HG02938 (cell line): ENCODE measurements around the gene ARHGAP10.

Source experiments
- ATAC-seq: cut with Tn5 transposase; IDR thresholded peaks from one replicate; pipeline ENCODE4 v1.9.1; 2021; ENCODE audit warnings: mild to moderate bottlenecking, moderate library complexity; ENCODE audit not compliant: unreplicated experiment

ARHGAP10 gene

GRCh38 chr4:147823130-147823529, 91.2 kb downstream of the ARHGAP10 start:
- ATAC-seq, result no peak

- ATAC-seq, result no peak
Observed at GRCh38 chr4:147824316-147824715, 92.4 kb downstream of the ARHGAP10 start.

DNA sequence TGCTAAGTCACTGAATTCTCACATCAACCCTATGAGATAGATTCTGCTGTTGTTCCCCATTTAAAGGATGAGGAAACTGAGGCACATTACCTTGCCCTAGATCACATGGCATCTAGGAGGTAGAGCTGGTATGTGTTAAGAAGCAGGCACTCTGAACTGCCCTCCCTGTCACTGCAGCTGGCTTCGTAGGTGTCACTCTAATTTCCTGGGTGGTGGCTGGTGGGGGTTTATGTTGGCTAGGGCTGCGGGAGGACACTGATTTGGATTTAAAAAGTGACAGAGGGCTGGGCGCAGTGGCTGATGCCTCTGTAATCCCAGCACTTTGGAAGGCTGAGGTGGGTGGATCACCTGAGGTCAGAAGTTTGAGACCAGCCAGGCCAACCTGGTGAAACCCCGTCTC, 93.0 kb downstream of the ARHGAP10 start:
- ATAC-seq, result no peak

DNA sequence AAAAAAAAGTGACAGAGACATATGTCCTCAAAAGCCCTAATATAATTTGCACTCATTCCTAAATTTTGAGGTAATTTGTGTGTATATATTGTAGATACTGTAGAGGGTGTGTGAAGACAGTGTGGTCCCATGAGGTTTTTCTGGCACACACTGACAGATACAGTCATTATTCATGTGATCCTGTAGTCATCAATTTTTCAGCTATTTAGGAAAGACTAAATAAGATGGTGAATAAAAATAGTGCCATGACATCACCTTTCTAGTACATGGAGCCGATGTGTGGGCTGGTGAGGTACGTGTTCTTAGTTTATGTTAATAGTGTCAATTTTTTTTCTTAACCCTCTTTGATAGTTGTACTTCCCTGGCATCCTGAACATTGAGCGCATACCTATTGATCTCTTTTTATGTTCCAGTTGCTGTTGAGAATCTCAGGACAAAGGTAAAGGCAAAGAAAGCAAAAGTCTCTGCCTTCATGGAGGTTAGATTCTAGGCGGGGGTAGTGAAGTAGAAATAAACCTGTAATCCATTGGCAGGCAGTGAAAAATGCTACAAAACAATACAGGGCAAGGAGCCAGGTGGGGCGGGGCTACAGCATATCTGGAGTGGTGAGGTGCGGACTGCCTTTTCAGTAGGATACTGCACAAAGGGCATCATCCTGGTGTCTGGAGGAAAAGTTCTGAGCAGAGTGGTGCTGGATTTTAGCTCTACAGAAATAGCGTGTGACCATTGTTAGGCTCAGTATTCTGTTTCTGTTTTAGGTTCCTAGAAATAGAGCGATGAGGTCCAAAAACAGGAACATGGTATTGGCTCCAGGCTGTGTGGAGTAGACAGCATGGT, 93.8 kb downstream of the ARHGAP10 start:
- ATAC-seq, result no peak

- ATAC-seq, result no peak
Observed at GRCh38 chr4:147826288-147826646, 94.4 kb downstream of the ARHGAP10 start.

GRCh38 chr4:147828331-147828905, 96.5 kb downstream of the ARHGAP10 start:
- ATAC-seq, result no peak

- ATAC-seq, result no peak
Observed at GRCh38 chr4:147829401-147830101, 97.7 kb downstream of the ARHGAP10 start.

- ATAC-seq, result no peak
Observed at GRCh38 chr4:147830102-147830463, 98.2 kb downstream of the ARHGAP10 start.

- ATAC-seq, result no peak
Observed at GRCh38 chr4:147830987-147831386, 99.1 kb downstream of the ARHGAP10 start.

GRCh38 chr4:147831551-147832171, 99.8 kb downstream of the ARHGAP10 start:
- no peak for ATAC-seq

- no peak for ATAC-seq
Observed at GRCh38 chr4:147833254-147833653, 101.4 kb downstream of the ARHGAP10 start.

GRCh38 chr4:147833741-147834140, 101.9 kb downstream of the ARHGAP10 start:
- ATAC-seq, result no peak

GRCh38 chr4:147834480-147834879, 102.6 kb downstream of the ARHGAP10 start:
- no peak for ATAC-seq

- ATAC-seq, result no peak
Observed at GRCh38 chr4:147836807-147837206, 104.9 kb downstream of the ARHGAP10 start.

GRCh38 chr4:147837435-147837834, 105.5 kb downstream of the ARHGAP10 start:
- no peak for ATAC-seq

DNA sequence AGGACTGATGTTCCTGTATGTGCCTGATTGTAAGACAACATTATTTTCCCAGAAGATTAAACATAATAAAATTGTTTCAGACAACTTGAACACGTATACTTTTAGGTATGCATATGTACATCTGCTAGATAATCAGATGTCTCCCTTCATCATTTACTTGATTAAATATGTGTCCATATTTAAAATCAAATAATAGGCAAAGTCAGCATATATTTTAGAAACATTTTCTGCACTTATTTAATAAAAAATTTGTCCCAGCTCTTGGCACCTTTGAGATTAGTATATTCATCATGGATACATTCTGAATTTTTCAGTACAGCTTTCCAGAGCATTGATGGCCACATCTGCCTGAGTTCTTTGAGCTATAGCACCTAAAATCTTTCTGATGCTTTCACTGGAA, 106.0 kb downstream of the ARHGAP10 start:
- ATAC-seq, result no peak

- ATAC-seq, result no peak
Observed at GRCh38 chr4:147839200-147839599, 107.3 kb downstream of the ARHGAP10 start.

GRCh38 chr4:147839663-147840062, 107.8 kb downstream of the ARHGAP10 start:
- no peak for ATAC-seq

DNA sequence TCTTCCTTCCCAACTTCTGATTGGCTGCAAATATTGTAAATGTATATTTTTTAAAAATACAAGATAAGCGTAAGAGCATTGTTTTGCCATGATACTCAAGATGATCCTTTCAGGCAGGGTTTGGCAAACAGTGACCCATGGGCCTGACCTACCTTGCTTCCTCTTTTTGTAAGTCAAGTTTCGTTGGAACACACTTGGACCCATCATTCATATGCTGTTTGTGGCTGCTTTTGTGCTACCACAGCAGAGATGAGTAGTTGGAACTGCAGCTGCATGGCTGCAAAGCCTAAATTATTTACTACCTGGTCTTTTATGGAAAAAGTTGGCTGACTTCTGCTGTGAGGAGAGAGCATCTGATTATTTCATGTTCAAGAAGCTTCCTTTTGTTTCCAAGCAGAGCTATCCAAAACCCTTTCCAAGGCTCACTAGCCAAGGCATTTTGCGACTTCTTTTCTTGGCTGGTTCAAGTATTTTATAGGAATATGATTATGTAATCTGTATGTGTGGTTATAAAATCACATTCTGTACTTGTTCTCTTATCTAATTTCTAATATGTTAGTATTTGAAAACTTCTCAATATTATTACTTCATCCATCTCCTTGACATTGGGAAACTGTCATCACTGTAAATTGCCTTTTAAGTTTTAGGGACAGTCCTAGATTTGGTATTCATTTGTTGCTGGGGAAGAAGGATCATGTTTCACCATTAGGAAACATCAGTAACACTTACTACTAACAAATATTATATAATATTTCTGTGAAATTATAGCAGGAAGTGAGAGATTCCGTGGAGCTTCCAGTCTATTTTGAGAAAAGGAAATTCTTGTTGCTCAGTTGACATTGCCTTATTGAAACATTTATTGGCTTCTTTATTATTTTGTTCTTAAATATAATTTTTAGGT, 109.2 kb downstream of the ARHGAP10 start:
- peak; percentile 77 for ATAC-seq

GRCh38 chr4:147842573-147842972, 110.7 kb downstream of the ARHGAP10 start:
- no peak for ATAC-seq

GRCh38 chr4:147843162-147843561, 111.3 kb downstream of the ARHGAP10 start:
- peak; percentile 61 for ATAC-seq
